Endothelial cell of umbilical vein (primary cell): ENCODE measurements around the gene RPS16.

Experiments used
- CTCF ChIP-seq, 2 donors: IDR thresholded peaks; 1 replicate in 1 of 2; 2 replicates in 1 of 2; pipeline ENCODE4 v1.5.1; 2011; ENCODE audit warnings: low read length in 2 of 2, mild to moderate bottlenecking in 2 of 2, moderate library complexity in 2 of 2, control low read depth in 1 of 2, inconsistent platforms in 1 of 2, low read depth in 1 of 2; ENCODE audit not compliant: insufficient read depth in 1 of 2; ENCODE audit errors: extremely low read depth in 1 of 2
- EZH2 ChIP-seq: IDR thresholded peaks from 2 replicates; pipeline ENCODE4 v1.6.1; 2012; ENCODE audit warnings: borderline replicate concordance, low read depth, mild to moderate bottlenecking, moderate library complexity, low read length, inconsistent platforms; ENCODE audit not compliant: severe bottlenecking
- MYC ChIP-seq: IDR thresholded peaks from one replicate; pipeline ENCODE4 v1.6.1; 2011; ENCODE audit warnings: mild to moderate bottlenecking, low read depth, low read length
- POLR2A ChIP-seq: IDR thresholded peaks from 2 replicates; pipeline ENCODE4 v1.6.1; 2012; ENCODE audit warnings: low read depth, mild to moderate bottlenecking, control low read depth, low read length
- POLR2AphosphoS5 ChIP-seq: IDR thresholded peaks from 2 replicates; pipeline ENCODE4 v1.6.1; 2012; ENCODE audit warnings: low read depth, mild to moderate bottlenecking, control low read depth, low read length, moderate library complexity; ENCODE audit not compliant: insufficient read depth

GRCh38 chr19:39420769-39421168 lies 15.0 kb downstream of the RPS16 start:
- TF ChIP-seq CTCF (IDR thresholded peaks at IDR 0.05; ENCODE audit: extremely low read depth in 1 of 2, insufficient read depth in 1 of 2, low read depth in 1 of 2, low read length in 2 of 2) (no peak), MYC (no peak), POLR2AphosphoS5 (no peak), EZH2 (no peak), POLR2A (no peak)
